WTC11 (cell line): Measurements from ENCODE around the gene SART1. TPM values are rescaled to one million over a fixed set of nuclear protein-coding genes. Genes with fewer than 3 reads are reported as not detected.

Experiments
- ATAC-seq: fragments of 200-7000 bp; cut with Tn5 transposase; 2 replicates; pipeline ENCODE4 v1.10.0; 2021; ENCODE audit warnings: mild to moderate bottlenecking, moderate library complexity
- CTCF ChIA-PET: fragments of 300-600 bp; sonication (Branson Sonifier 250); formaldehyde crosslinking; loops from one replicate; lab custom pipeline; 2021; ENCODE audit warnings: antibody characterized with exemption; lab: Charles Lee
- POLR2A ChIA-PET: fragments of 350-600 bp; sonication (Branson Sonifier 250); formaldehyde crosslinking; loops from one replicate; lab custom pipeline; 2021; ENCODE audit warnings: antibody characterized with exemption; lab: Charles Lee
- DNase-seq: peaks from one replicate; pipeline ENCODE4 v3.0.0; 2021; ENCODE audit warnings: low spot score
- H3K27ac Mint-ChIP-seq: 2 replicates; pipeline ENCODE4 v1.8.0; 2021; ENCODE audit warnings: mixed read lengths
- H3K27me3 Mint-ChIP-seq: 2 replicates; pipeline ENCODE4 v1.8.0; 2021; ENCODE audit warnings: low read depth, mild to moderate bottlenecking, moderate library complexity, mixed read lengths
- H3K36me3 Mint-ChIP-seq: 2 replicates; pipeline ENCODE4 v1.8.0; 2021; ENCODE audit warnings: mixed read lengths
- H3K4me1 Mint-ChIP-seq: 2 replicates; pipeline ENCODE4 v1.8.0; 2022; ENCODE audit warnings: mixed read lengths
- H3K4me3 Mint-ChIP-seq: 2 replicates; pipeline ENCODE4 v1.8.0; 2021; ENCODE audit warnings: mild to moderate bottlenecking, moderate library complexity, mixed read lengths
- H3K9me3 Mint-ChIP-seq: 2 replicates; pipeline ENCODE4 v1.8.0; 2021; ENCODE audit warnings: mixed read lengths
- ATF6 ChIP-seq: sonication (generic); formaldehyde crosslinking; IDR thresholded peaks from 2 replicates; pipeline ENCODE4 v1.8.1; 2023; ENCODE audit warnings: mild to moderate bottlenecking, missing genetic modification reagents
- KAT7 ChIP-seq: sonication (generic); formaldehyde crosslinking; IDR thresholded peaks from 2 replicates; pipeline ENCODE4 v1.8.1; 2023; ENCODE audit warnings: missing genetic modification reagents, mild to moderate bottlenecking, borderline replicate concordance
- MXD4 ChIP-seq: fragments of 250-450 bp; sonication (Bioruptor Pico); IDR thresholded peaks from 2 replicates; pipeline ENCODE4 v1.8.0; 2021; ENCODE audit warnings: mild to moderate bottlenecking, moderate library complexity, borderline replicate concordance
- SMAD3 ChIP-seq: sonication (generic); formaldehyde crosslinking; IDR thresholded peaks from 2 replicates; pipeline ENCODE4 v1.8.0; 2022; ENCODE audit warnings: missing genetic modification reagents, mild to moderate bottlenecking, borderline replicate concordance
- SOX15 ChIP-seq: fragments of 250-450 bp; sonication (Bioruptor Pico); IDR thresholded peaks from 2 replicates; pipeline ENCODE4 v1.9.0; 2021; ENCODE audit warnings: mild to moderate bottlenecking
- TCF7 ChIP-seq: sonication (generic); formaldehyde crosslinking; IDR thresholded peaks from 2 replicates; pipeline ENCODE4 v1.8.0; 2022; ENCODE audit warnings: mild to moderate bottlenecking, low read depth, missing genetic modification reagents, moderate library complexity
- ZNF281 ChIP-seq: sonication (generic); formaldehyde crosslinking; IDR thresholded peaks from 2 replicates; pipeline ENCODE4 v1.8.0; 2023; ENCODE audit warnings: mild to moderate bottlenecking, missing genetic modification reagents
- ZNF416 ChIP-seq: fragments of 250-450 bp; sonication (Bioruptor Pico); IDR thresholded peaks from 2 replicates; pipeline ENCODE4 v1.9.0; 2021; ENCODE audit warnings: mild to moderate bottlenecking, inconsistent platforms
- total RNA-seq: library from RNA; stranded (reverse); gene quantifications from 3 replicates; pipeline ENCODE4 v1.2.3, GENCODE V29; 2021
- TF ChIP-seq, protein P1 (sequence below): sonication (generic); formaldehyde crosslinking; IDR thresholded peaks from 2 replicates; pipeline ENCODE4 v1.8.0; 2022; ENCODE audit warnings: mild to moderate bottlenecking, missing genetic modification reagents
- TF ChIP-seq, protein P2 (sequence below): sonication (generic); formaldehyde crosslinking; IDR thresholded peaks from 2 replicates; pipeline ENCODE4 v1.8.0; 2022; ENCODE audit warnings: mild to moderate bottlenecking, missing genetic modification reagents
- TF ChIP-seq, protein P3 (sequence below): fragments of 250-450 bp; sonication (Bioruptor Pico); IDR thresholded peaks from 2 replicates; pipeline ENCODE4 v2.1.2; 2022; ENCODE audit warnings: mild to moderate bottlenecking, moderate library complexity
- TF ChIP-seq, protein P4 (sequence below): fragments of 250-450 bp; sonication (Bioruptor Pico); conservative IDR thresholded peaks from 2 replicates; pipeline ENCODE4 v1.9.0; 2021; ENCODE audit warnings: mild to moderate bottlenecking

SART1 gene
- total RNA-seq, 1 experiment from 2014 or later, result 57.0 TPM

DNA sequence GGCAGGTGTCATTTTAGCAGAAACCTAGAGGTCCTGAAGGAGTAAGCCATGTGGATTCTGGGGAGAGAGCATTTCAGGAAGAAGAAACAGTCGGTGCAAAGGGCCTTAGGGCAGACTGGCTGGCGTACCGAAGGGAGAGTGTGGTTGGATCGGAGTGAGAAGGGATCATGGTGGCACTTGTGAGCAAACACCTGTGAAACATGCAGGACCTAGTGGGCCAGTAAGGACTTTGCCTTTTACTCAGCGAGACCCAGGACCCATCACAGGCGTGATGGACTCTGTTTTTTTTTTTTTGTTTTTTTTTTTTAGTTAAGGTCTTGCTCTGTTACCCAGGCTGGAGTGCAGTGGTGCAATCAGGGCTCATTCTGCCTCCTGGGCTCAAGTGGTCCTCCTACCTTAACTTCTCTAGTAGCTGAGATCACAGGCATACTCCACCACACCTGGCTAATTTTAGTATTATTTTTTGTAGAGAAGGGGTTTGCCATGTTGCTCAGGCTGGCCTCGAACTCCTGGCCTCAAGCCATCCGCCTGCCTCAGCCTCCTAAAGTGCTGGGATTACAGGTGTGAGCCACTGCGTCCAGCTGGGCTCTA is 19.7 kb upstream of the SART1 start:
- Mint-ChIP-seq H3K4me3 (no peak overlapping the region), H3K27ac (peak overlapping the region; percentile 13), H3K27me3 (peaks cover 7% of the 10 kb centered on the region; the same call in 1 of the 2 replicates), H3K36me3 (no peaks in the 10 kb centered on the region), H3K4me1 (peaks cover 49% of the 10 kb centered on the region), H3K9me3 (no peaks in the 10 kb centered on the region)
- ChIA-PET CTCF (interaction anchor here (1.3 to 3.1 kb wide), 3 partner anchors 9 to 57 kb away, joined by 5 to 10 read pairs (median 5); no protein-coding TSS in a partner anchor), POLR2A (no interaction called here)
- DNase-seq, result no peak
- no peak for ATAC-seq
- no peak for TF ChIP-seq KAT7 (CRISPR knock-in tag)
- TF ChIP-seq, protein P1, sequence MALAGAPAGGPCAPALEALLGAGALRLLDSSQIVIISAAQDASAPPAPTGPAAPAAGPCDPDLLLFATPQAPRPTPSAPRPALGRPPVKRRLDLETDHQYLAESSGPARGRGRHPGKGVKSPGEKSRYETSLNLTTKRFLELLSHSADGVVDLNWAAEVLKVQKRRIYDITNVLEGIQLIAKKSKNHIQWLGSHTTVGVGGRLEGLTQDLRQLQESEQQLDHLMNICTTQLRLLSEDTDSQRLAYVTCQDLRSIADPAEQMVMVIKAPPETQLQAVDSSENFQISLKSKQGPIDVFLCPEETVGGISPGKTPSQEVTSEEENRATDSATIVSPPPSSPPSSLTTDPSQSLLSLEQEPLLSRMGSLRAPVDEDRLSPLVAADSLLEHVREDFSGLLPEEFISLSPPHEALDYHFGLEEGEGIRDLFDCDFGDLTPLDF (CRISPR knock-in tag), result no peak
- TF ChIP-seq TCF7, result no peak

- H3K27ac Mint-ChIP-seq, result no peak overlapping the region
- POLR2A ChIA-PET, result no interaction called here
- ATAC-seq (no peak), DNase-seq (no peak)
- CTCF ChIA-PET, result interaction anchor here (1.1 to 3.1 kb wide), 4 partner anchors 10 to 58 kb away, joined by 3 to 10 read pairs (median 5); partner anchors contain the start of gene FIBP
- TF ChIP-seq, protein P2, sequence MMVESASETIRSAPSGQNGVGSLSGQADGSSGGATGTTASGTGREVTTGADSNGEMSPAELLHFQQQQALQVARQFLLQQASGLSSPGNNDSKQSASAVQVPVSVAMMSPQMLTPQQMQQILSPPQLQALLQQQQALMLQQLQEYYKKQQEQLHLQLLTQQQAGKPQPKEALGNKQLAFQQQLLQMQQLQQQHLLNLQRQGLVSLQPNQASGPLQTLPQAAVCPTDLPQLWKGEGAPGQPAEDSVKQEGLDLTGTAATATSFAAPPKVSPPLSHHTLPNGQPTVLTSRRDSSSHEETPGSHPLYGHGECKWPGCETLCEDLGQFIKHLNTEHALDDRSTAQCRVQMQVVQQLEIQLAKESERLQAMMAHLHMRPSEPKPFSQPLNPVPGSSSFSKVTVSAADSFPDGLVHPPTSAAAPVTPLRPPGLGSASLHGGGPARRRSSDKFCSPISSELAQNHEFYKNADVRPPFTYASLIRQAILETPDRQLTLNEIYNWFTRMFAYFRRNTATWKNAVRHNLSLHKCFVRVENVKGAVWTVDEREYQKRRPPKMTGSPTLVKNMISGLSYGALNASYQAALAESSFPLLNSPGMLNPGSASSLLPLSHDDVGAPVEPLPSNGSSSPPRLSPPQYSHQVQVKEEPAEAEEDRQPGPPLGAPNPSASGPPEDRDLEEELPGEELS, result no peak
- TF ChIP-seq, protein P3, sequence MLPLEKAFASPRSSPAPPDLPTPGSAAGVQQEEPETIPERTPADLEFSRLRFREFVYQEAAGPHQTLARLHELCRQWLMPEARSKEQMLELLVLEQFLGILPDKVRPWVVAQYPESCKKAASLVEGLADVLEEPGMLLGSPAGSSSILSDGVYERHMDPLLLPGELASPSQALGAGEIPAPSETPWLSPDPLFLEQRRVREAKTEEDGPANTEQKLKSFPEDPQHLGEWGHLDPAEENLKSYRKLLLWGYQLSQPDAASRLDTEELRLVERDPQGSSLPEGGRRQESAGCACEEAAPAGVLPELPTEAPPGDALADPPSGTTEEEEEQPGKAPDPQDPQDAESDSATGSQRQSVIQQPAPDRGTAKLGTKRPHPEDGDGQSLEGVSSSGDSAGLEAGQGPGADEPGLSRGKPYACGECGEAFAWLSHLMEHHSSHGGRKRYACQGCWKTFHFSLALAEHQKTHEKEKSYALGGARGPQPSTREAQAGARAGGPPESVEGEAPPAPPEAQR (CRISPR knock-in tag), result no peak
- TF ChIP-seq ATF6 (CRISPR knock-in tag) (no peak), SMAD3 (CRISPR knock-in tag) (no peak), MXD4 (CRISPR knock-in tag) (no peak), ZNF416 (CRISPR knock-in tag) (no peak), ZNF281 (CRISPR knock-in tag) (no peak), SOX15 (CRISPR knock-in tag) (no peak)
- TF ChIP-seq, protein P4, sequence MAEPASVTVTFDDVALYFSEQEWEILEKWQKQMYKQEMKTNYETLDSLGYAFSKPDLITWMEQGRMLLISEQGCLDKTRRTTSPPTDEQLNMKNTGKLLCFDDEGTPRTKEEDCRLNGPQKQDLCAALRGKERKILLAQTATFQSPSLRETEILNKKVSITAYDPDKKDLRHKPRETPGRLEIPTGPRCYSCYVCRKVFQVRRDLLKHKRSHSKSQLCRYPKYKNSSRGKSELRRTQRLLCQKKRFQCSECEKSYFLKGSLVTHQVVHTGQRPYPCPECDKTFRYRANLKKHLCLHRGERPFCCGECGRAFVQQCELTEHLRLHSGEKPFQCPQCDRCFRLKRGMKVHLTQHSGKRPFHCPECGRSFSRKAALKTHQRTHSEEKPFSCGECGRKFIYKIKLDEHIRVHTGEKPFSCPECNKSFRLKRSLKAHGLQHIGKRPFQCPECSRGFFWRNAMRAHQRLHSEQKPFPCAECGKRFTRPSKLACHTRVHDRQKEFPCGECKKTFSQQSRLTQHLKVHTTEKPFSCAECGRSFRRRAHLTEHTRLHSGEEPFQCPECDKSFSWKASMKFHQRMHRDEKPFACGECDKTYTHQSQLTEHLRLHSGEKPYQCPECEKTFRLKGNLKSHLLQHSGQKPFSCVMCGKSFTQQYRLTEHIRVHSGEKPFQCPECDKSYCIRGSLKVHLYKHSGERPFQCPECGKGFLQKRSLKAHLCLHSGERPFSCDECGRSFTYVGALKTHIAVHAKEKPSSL, result no peak
- peaks cover 7% of the 10 kb centered on the region; the same call in 1 of the 2 replicates for H3K27me3 Mint-ChIP-seq
- no peaks in the 10 kb centered on the region for H3K9me3 Mint-ChIP-seq
- H3K4me3 Mint-ChIP-seq, result no peak overlapping the region
- peaks cover 51% of the 10 kb centered on the region for H3K4me1 Mint-ChIP-seq
- H3K36me3 Mint-ChIP-seq, result no peaks in the 10 kb centered on the region
These were observed 19.0 kb upstream of the SART1 start for GRCh38 chr11:65942531-65942930.
